Upper lobe of left lung (tissue), 4 donors: ENCODE measurements around the gene HBQ1.

ENCODE experiments used
- CTCF ChIP-seq, 6 experiments: fragments of 450-650 bp in 4 of 6; fragments of 200-600 bp in 2 of 6; sonication (generic) in 2 of 6; IDR thresholded peaks; one replicate each; pipeline ENCODE4 v1.5.1; 2016 to 2019; ENCODE audit warnings: antibody characterized with exemption in 6 of 6
- EP300 ChIP-seq, 4 donors: sonication (generic); formaldehyde crosslinking; IDR thresholded peaks; one replicate each; pipeline ENCODE4 v1.5.1; 2017; ENCODE audit warnings: antibody characterized with exemption in 4 of 4, control low read depth in 2 of 4
- POLR2A ChIP-seq, 4 donors: fragments of 450-650 bp; IDR thresholded peaks; one replicate each; pipeline ENCODE4 v1.5.1; 2016 to 2017; ENCODE audit warnings: antibody characterized with exemption in 4 of 4, mild to moderate bottlenecking in 2 of 4
- POLR2AphosphoS5 ChIP-seq, 2 donors: sonication (generic); formaldehyde crosslinking; IDR thresholded peaks; one replicate each; pipeline ENCODE4 v1.5.1; 2017; ENCODE audit warnings: antibody characterized with exemption in 2 of 2

- TF ChIP-seq CTCF (IDR thresholded peaks at IDR 0.05) = peak in 4 of 6 experiments; percentile 31 to 50 (median 45)
- no peak for TF ChIP-seq POLR2A (IDR thresholded peaks at IDR 0.05)
- TF ChIP-seq EP300 (IDR thresholded peaks at IDR 0.05) = no peak
- TF ChIP-seq POLR2AphosphoS5 (IDR thresholded peaks at IDR 0.05) = no peak
Measured at GRCh38 chr16:180101-180675, at the start of gene HBQ1.
